ENCODE measurements around the gene ABLIM2.

The ABLIM2 gene

GRCh38 chr4:8066336-8066931 is 92.2 kb downstream of the ABLIM2 start:
- Histone ChIP-seq H3K4me3 (ENCODE audit: low read length) (no peak overlapping the region), H3K27me3 (replicated peaks; ENCODE audit: control insufficient read depth, insufficient read depth, low read length) (peaks cover 36% of the 10 kb centered on the region), H3K36me3 (ENCODE audit: control insufficient read depth, insufficient read depth, low read length, severe bottlenecking) (no peaks in the 10 kb centered on the region), H3K4me1 (ENCODE audit: control insufficient read depth, insufficient read depth, low read length) (no peaks in the 10 kb centered on the region), H3K9ac (ENCODE audit: low read length) (no peak overlapping the region), H3K9me3 (ENCODE audit: control insufficient read depth, low read length) (peaks cover 24% of the 10 kb centered on the region)
- DNase-seq (ENCODE audit: low read depth): no peak

- Histone ChIP-seq H3K9me3 (ENCODE audit: control insufficient read depth, low read length) (peaks cover 24% of the 10 kb centered on the region), H3K4me3 (ENCODE audit: low read length) (no peak overlapping the region), H3K36me3 (ENCODE audit: control insufficient read depth, insufficient read depth, low read length, severe bottlenecking) (peaks cover 2% of the 10 kb centered on the region), H3K9ac (ENCODE audit: low read length) (no peak overlapping the region), H3K27me3 (replicated peaks; ENCODE audit: control insufficient read depth, insufficient read depth, low read length) (peaks cover 24% of the 10 kb centered on the region), H3K4me1 (ENCODE audit: control insufficient read depth, insufficient read depth, low read length) (no peaks in the 10 kb centered on the region)
- DNase-seq (ENCODE audit: low read depth): no peak
Measured at GRCh38 chr4:8063974-8064563, 94.5 kb downstream of the ABLIM2 start.

GRCh38 chr4:8061573-8061972 is 97.0 kb downstream of the ABLIM2 start:
- peaks cover 24% of the 10 kb centered on the region for H3K9me3 ChIP-seq (ENCODE audit: control insufficient read depth, low read length)
- H3K4me3 ChIP-seq (ENCODE audit: low read length): no peak overlapping the region
- peaks cover 11% of the 10 kb centered on the region for H3K27me3 ChIP-seq (replicated peaks; ENCODE audit: control insufficient read depth, insufficient read depth, low read length)
- DNase-seq (ENCODE audit: low read depth): no peak
- no peaks in the 10 kb centered on the region for H3K4me1 ChIP-seq (ENCODE audit: control insufficient read depth, insufficient read depth, low read length)
- no peak overlapping the region for H3K9ac ChIP-seq (ENCODE audit: low read length)
- H3K36me3 ChIP-seq (ENCODE audit: control insufficient read depth, insufficient read depth, low read length, severe bottlenecking): peaks cover 5% of the 10 kb centered on the region

GRCh38 chr4:8061145-8061544 is 97.5 kb downstream of the ABLIM2 start:
- no peaks in the 10 kb centered on the region for H3K4me1 ChIP-seq (ENCODE audit: control insufficient read depth, insufficient read depth, low read length)
- H3K27me3 ChIP-seq (replicated peaks; ENCODE audit: control insufficient read depth, insufficient read depth, low read length): peaks cover 11% of the 10 kb centered on the region
- H3K36me3 ChIP-seq (ENCODE audit: control insufficient read depth, insufficient read depth, low read length, severe bottlenecking): peaks cover 5% of the 10 kb centered on the region
- no peak overlapping the region for H3K4me3 ChIP-seq (ENCODE audit: low read length)
- H3K9ac ChIP-seq (ENCODE audit: low read length): no peak overlapping the region
- peaks cover 24% of the 10 kb centered on the region for H3K9me3 ChIP-seq (ENCODE audit: control insufficient read depth, low read length)
- DNase-seq (ENCODE audit: low read depth): no peak

GRCh38 chr4:8060632-8061031 is 98.0 kb downstream of the ABLIM2 start:
- Histone ChIP-seq H3K36me3 (ENCODE audit: control insufficient read depth, insufficient read depth, low read length, severe bottlenecking) (peaks cover 5% of the 10 kb centered on the region), H3K9ac (ENCODE audit: low read length) (no peak overlapping the region), H3K9me3 (ENCODE audit: control insufficient read depth, low read length) (peaks cover 24% of the 10 kb centered on the region), H3K27me3 (replicated peaks; ENCODE audit: control insufficient read depth, insufficient read depth, low read length) (peaks cover 11% of the 10 kb centered on the region), H3K4me3 (ENCODE audit: low read length) (no peak overlapping the region), H3K4me1 (ENCODE audit: control insufficient read depth, insufficient read depth, low read length) (no peaks in the 10 kb centered on the region)
- no peak for DNase-seq (ENCODE audit: low read depth)

- DNase-seq (ENCODE audit: low read depth): no peak
Measured at GRCh38 chr4:8058031-8058479, 100.6 kb downstream of the ABLIM2 start.

GRCh38 chr4:8055206-8055605 is 103.4 kb downstream of the ABLIM2 start:
- Histone ChIP-seq H3K27me3 (replicated peaks; ENCODE audit: control insufficient read depth, insufficient read depth, low read length) (peaks cover 23% of the 10 kb centered on the region), H3K9ac (ENCODE audit: low read length) (no peak overlapping the region), H3K4me1 (ENCODE audit: control insufficient read depth, insufficient read depth, low read length) (peaks cover 7% of the 10 kb centered on the region), H3K9me3 (ENCODE audit: control insufficient read depth, low read length) (peaks cover 5% of the 10 kb centered on the region), H3K4me3 (ENCODE audit: low read length) (no peak overlapping the region), H3K36me3 (ENCODE audit: control insufficient read depth, insufficient read depth, low read length, severe bottlenecking) (peaks cover 10% of the 10 kb centered on the region)
- DNase-seq (ENCODE audit: low read depth): no peak

More at GRCh38 chr4:8058031-8058479, 100.6 kb downstream of the ABLIM2 start:
- H3K4me1 ChIP-seq (ENCODE audit: control insufficient read depth, insufficient read depth, low read length): no peaks in the 10 kb centered on the region
- H3K4me3 ChIP-seq (ENCODE audit: low read length): no peak overlapping the region
- peaks cover 10% of the 10 kb centered on the region for H3K36me3 ChIP-seq (ENCODE audit: control insufficient read depth, insufficient read depth, low read length, severe bottlenecking)
- peaks cover 5% of the 10 kb centered on the region for H3K9me3 ChIP-seq (ENCODE audit: control insufficient read depth, low read length)
- no peak overlapping the region for H3K9ac ChIP-seq (ENCODE audit: low read length)
- peaks cover 26% of the 10 kb centered on the region for H3K27me3 ChIP-seq (replicated peaks; ENCODE audit: control insufficient read depth, insufficient read depth, low read length)

GRCh38 chr4:8053688-8054449 is 104.7 kb downstream of the ABLIM2 start:
- DNase-seq (ENCODE audit: low read depth): no peak
- peaks cover 7% of the 10 kb centered on the region for H3K4me1 ChIP-seq (ENCODE audit: control insufficient read depth, insufficient read depth, low read length)
- H3K27me3 ChIP-seq (replicated peaks; ENCODE audit: control insufficient read depth, insufficient read depth, low read length): peaks cover 23% of the 10 kb centered on the region
- peaks cover 5% of the 10 kb centered on the region for H3K9me3 ChIP-seq (ENCODE audit: control insufficient read depth, low read length)
- H3K36me3 ChIP-seq (ENCODE audit: control insufficient read depth, insufficient read depth, low read length, severe bottlenecking): peaks cover 7% of the 10 kb centered on the region
- no peak overlapping the region for H3K4me3 ChIP-seq (ENCODE audit: low read length)
- H3K9ac ChIP-seq (ENCODE audit: low read length): no peak overlapping the region

- peaks cover 7% of the 10 kb centered on the region for H3K4me1 ChIP-seq (ENCODE audit: control insufficient read depth, insufficient read depth, low read length)
- no peak for DNase-seq (ENCODE audit: low read depth)
- H3K9me3 ChIP-seq (ENCODE audit: control insufficient read depth, low read length): peaks cover 5% of the 10 kb centered on the region
- H3K9ac ChIP-seq (ENCODE audit: low read length): no peak overlapping the region
- peaks cover 39% of the 10 kb centered on the region for H3K27me3 ChIP-seq (replicated peaks; ENCODE audit: control insufficient read depth, insufficient read depth, low read length)
- peaks cover 5% of the 10 kb centered on the region for H3K36me3 ChIP-seq (ENCODE audit: control insufficient read depth, insufficient read depth, low read length, severe bottlenecking)
- no peak overlapping the region for H3K4me3 ChIP-seq (ENCODE audit: low read length)
Measured at GRCh38 chr4:8052160-8052691, 106.4 kb downstream of the ABLIM2 start.

GRCh38 chr4:8051644-8052043 is 107.0 kb downstream of the ABLIM2 start:
- H3K9me3 ChIP-seq (ENCODE audit: control insufficient read depth, low read length): peaks cover 5% of the 10 kb centered on the region
- H3K4me3 ChIP-seq (ENCODE audit: low read length): no peak overlapping the region
- no peak for DNase-seq (ENCODE audit: low read depth)
- peaks cover 44% of the 10 kb centered on the region for H3K27me3 ChIP-seq (replicated peaks; ENCODE audit: control insufficient read depth, insufficient read depth, low read length)
- peaks cover 5% of the 10 kb centered on the region for H3K36me3 ChIP-seq (ENCODE audit: control insufficient read depth, insufficient read depth, low read length, severe bottlenecking)
- H3K4me1 ChIP-seq (ENCODE audit: control insufficient read depth, insufficient read depth, low read length): peaks cover 7% of the 10 kb centered on the region
- no peak overlapping the region for H3K9ac ChIP-seq (ENCODE audit: low read length)

GRCh38 chr4:8050555-8051206 is 107.9 kb downstream of the ABLIM2 start:
- H3K4me3 ChIP-seq (ENCODE audit: low read length): no peak overlapping the region

More at GRCh38 chr4:8050555-8051206, 107.9 kb downstream of the ABLIM2 start:
- Histone ChIP-seq H3K9ac (ENCODE audit: low read length) (peak overlapping the region; percentile 60), H3K4me1 (ENCODE audit: control insufficient read depth, insufficient read depth, low read length) (peaks cover 7% of the 10 kb centered on the region), H3K9me3 (ENCODE audit: control insufficient read depth, low read length) (peaks cover 5% of the 10 kb centered on the region), H3K27me3 (replicated peaks; ENCODE audit: control insufficient read depth, insufficient read depth, low read length) (peaks cover 48% of the 10 kb centered on the region), H3K36me3 (ENCODE audit: control insufficient read depth, insufficient read depth, low read length, severe bottlenecking) (peaks cover 5% of the 10 kb centered on the region)
- peak; percentile 26 for DNase-seq (ENCODE audit: low read depth)

Data from adipocyte (in vitro differentiated cells).